ENCODE measurements around the gene MRTFA.

DNA sequence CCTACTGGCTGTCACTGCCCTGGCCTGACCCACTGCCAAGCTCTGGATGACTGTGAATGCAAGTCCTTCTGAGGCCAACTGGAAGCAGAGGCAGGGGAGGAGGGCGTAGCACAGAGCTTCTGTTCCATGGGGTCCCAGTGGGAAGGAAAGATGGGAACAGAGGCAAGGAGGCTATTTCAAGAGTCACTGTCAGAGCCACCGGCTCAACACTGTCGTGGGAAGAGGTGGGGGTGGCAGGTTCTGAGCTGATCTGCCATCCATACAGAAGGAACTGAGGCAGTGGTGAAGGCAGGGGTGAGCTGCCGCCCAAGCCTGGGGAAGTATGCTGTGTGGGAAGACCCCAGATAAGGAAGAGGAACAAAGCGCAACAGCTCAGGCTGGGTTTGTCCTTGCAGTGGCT, 211.4 kb downstream of the MRTFA start:
- TF ChIP-seq POLR2A (IDR thresholded peaks at IDR 0.05; ENCODE audit: low read depth, low read length) (no peak), TAF1 (IDR thresholded peaks at IDR 0.05; ENCODE audit: borderline replicate concordance, low read depth, low read length) (no peak)
